Endothelial cell of umbilical vein (primary cell): Measurements from ENCODE around the gene ARHGEF40. TPM values are rescaled to one million over a fixed set of nuclear protein-coding genes. Genes with fewer than 3 reads are reported as not detected.

Experiments used
- BruUV-seq: library from RNA; stranded (reverse); fragments of 400-500 nt; replicated peaks from 2 replicates; lab custom pipeline; 2021; lab: Mats Ljungman, UMichigan
- CTCF ChIA-PET: fragments of 300-600, 350-600 bp; sonication (Branson Sonifier 250); formaldehyde crosslinking; loops from one replicate; lab custom pipeline; 2021; ENCODE audit warnings: antibody characterized with exemption, inconsistent platforms; lab: Charles Lee
- POLR2A ChIA-PET: fragments of 300-600, 350-600 bp; sonication (Branson Sonifier 250); formaldehyde crosslinking; loops from one replicate; lab custom pipeline; 2021; ENCODE audit warnings: antibody characterized with exemption, inconsistent platforms; lab: Charles Lee
- DNase-seq: peaks from one replicate; pipeline ENCODE4 v3.0.0-alpha.2; 2011; ENCODE audit warnings: low read depth, low spot score
- FAIRE-seq: peaks from 2 replicates; lab custom pipeline; 2011; peaks lifted over from hg19 to GRCh38; lab: Jason Lieb, UNC
- H2AFZ ChIP-seq: 2 replicates; pipeline ENCODE4 v1.6.0; 2012; ENCODE audit warnings: low read depth, low read length, control low read depth, inconsistent platforms
- H3K27ac ChIP-seq: 2 replicates; pipeline ENCODE4 v1.5.1; 2011; ENCODE audit warnings: low read depth, mild to moderate bottlenecking, control low read depth, low read length, moderate library complexity; ENCODE audit not compliant: insufficient read depth
- H3K27me3 ChIP-seq, 2 experiments: 2 replicates each; pipeline versions ENCODE4 v1.6.0 to v1.6.1; 2011; ENCODE audit warnings: low read length in 2 of 2, mixed read lengths in 1 of 2; ENCODE audit not compliant: control insufficient read depth in 2 of 2, insufficient read depth in 2 of 2
- H3K36me3 ChIP-seq, 2 experiments: 2 replicates in 1 of 2; 3 replicates in 1 of 2; pipeline ENCODE4 v1.5.1; 2011; ENCODE audit warnings: low read length in 2 of 2, mild to moderate bottlenecking in 1 of 2, moderate library complexity in 1 of 2; ENCODE audit not compliant: control insufficient read depth in 2 of 2, insufficient read depth in 2 of 2; ENCODE audit errors: extremely low read depth in 1 of 2
- H3K4me1 ChIP-seq: 3 replicates; pipeline ENCODE4 v1.5.1; 2011; ENCODE audit warnings: mild to moderate bottlenecking, low read length; ENCODE audit not compliant: control insufficient read depth, insufficient read depth; ENCODE audit errors: extremely low read depth
- H3K4me2 ChIP-seq: 2 replicates; pipeline ENCODE4 v1.6.1; 2011; ENCODE audit warnings: low read length, control low read depth, mixed read lengths; ENCODE audit not compliant: insufficient read depth
- H3K4me3 ChIP-seq, 3 experiments: fragments of 200-600 bp in 1 of 3; sonication (generic), shearing (Covaris generic) in 1 of 3; replicated peaks in 1 of 3; 2 replicates each; pipeline ENCODE4 v1.5.1; 2011 to 2016; ENCODE audit warnings: control low read depth in 3 of 3, low read length in 3 of 3, mild to moderate bottlenecking in 2 of 3, inconsistent platforms in 1 of 3, low read depth in 1 of 3, moderate library complexity in 1 of 3; ENCODE audit not compliant: insufficient read depth in 1 of 3
- H3K79me2 ChIP-seq: 2 replicates; pipeline ENCODE4 v1.6.0; 2012; ENCODE audit warnings: low read length, inconsistent platforms; ENCODE audit not compliant: control insufficient read depth, insufficient read depth
- H3K9ac ChIP-seq: replicated peaks from 2 replicates; pipeline ENCODE3; 2011; ENCODE audit warnings: low read length, control low read depth; ENCODE audit not compliant: insufficient read depth; ENCODE audit errors: extremely low read depth
- H3K9me1 ChIP-seq: replicated peaks from 3 replicates; pipeline ENCODE4 v1.6.0; 2011; ENCODE audit warnings: mild to moderate bottlenecking, low read length; ENCODE audit not compliant: control insufficient read depth, insufficient read depth; ENCODE audit errors: extremely low read depth
- H3K9me3 ChIP-seq: replicated peaks from 2 replicates; pipeline ENCODE4 v1.5.1; 2012; ENCODE audit warnings: low read length, inconsistent platforms; ENCODE audit not compliant: control insufficient read depth, insufficient read depth
- H4K20me1 ChIP-seq: replicated peaks from 2 replicates; pipeline ENCODE3; 2011; ENCODE audit warnings: mild to moderate bottlenecking, low read length; ENCODE audit not compliant: control insufficient read depth, insufficient read depth; ENCODE audit errors: extremely low read depth
- CTCF ChIP-seq, 2 donors: IDR thresholded peaks; 1 replicate in 1 of 2; 2 replicates in 1 of 2; pipeline ENCODE4 v1.5.1; 2011; ENCODE audit warnings: low read length in 2 of 2, mild to moderate bottlenecking in 2 of 2, moderate library complexity in 2 of 2, control low read depth in 1 of 2, inconsistent platforms in 1 of 2, low read depth in 1 of 2; ENCODE audit not compliant: insufficient read depth in 1 of 2; ENCODE audit errors: extremely low read depth in 1 of 2
- EZH2 ChIP-seq: IDR thresholded peaks from 2 replicates; pipeline ENCODE4 v1.6.1; 2012; ENCODE audit warnings: borderline replicate concordance, low read depth, mild to moderate bottlenecking, moderate library complexity, low read length, inconsistent platforms; ENCODE audit not compliant: severe bottlenecking
- FOS ChIP-seq: IDR thresholded peaks from 2 replicates; pipeline ENCODE4 v1.6.1; 2011; ENCODE audit warnings: mild to moderate bottlenecking, low read length, moderate library complexity, borderline replicate concordance; ENCODE audit not compliant: insufficient read depth
- GATA2 ChIP-seq: IDR thresholded peaks from 2 replicates; pipeline ENCODE4 v1.7.0; 2011; ENCODE audit warnings: low read depth, mild to moderate bottlenecking, moderate library complexity, mixed read lengths, low read length; ENCODE audit not compliant: insufficient read length, insufficient read depth
- JUN ChIP-seq: IDR thresholded peaks from 2 replicates; pipeline ENCODE4 v1.6.1; 2011; ENCODE audit warnings: borderline replicate concordance, low read depth; ENCODE audit not compliant: insufficient read length, insufficient read depth
- MAX ChIP-seq: IDR thresholded peaks from 2 replicates; pipeline ENCODE4 v1.6.1; 2011; ENCODE audit not compliant: insufficient read depth, insufficient read length
- MYC ChIP-seq: IDR thresholded peaks from one replicate; pipeline ENCODE4 v1.6.1; 2011; ENCODE audit warnings: mild to moderate bottlenecking, low read depth, low read length
- POLR2A ChIP-seq: IDR thresholded peaks from 2 replicates; pipeline ENCODE4 v1.6.1; 2012; ENCODE audit warnings: low read depth, mild to moderate bottlenecking, control low read depth, low read length
- POLR2AphosphoS5 ChIP-seq: IDR thresholded peaks from 2 replicates; pipeline ENCODE4 v1.6.1; 2012; ENCODE audit warnings: low read depth, mild to moderate bottlenecking, control low read depth, low read length, moderate library complexity; ENCODE audit not compliant: insufficient read depth
- dilution Hi-C: fragments of 300-500 bp; cut with MboI; formaldehyde crosslinking; loops from one replicate; pipeline ENCODE4 v1.15.0; 2019; ENCODE audit warnings: low sequenced_read_pairs; ENCODE audit not compliant: extremely low pct_ligation_motif_present
- intact Hi-C: fragments of 100-400 bp; cut with micrococcal nuclease; formaldehyde crosslinking; loops from one replicate; pipeline ENCODE4 v1.10.0; 2022
- polyA plus RNA-seq, 4 experiments: library from polyadenylated mRNA; depleted of rRNA in 3 of 4; stranded (reverse) in 3 of 4; unstranded in 1 of 4; fragments of >200 nt; gene quantifications; 2 replicates each; pipeline versions ENCODE4 v1.2.1 to v1.2.3, GENCODE V29; 2011 to 2012; ENCODE audit warnings: missing spikeins in 1 of 4
- total RNA-seq: library from RNA; stranded (reverse); gene quantifications from 2 replicates; pipeline ENCODE4 v1.2.3, GENCODE V29; 2021

ARHGEF40 gene
- total and polyA plus RNA-seq, 2 donors (not counting 3 experiments of a cell fraction or from before 2014, with no cell fraction given), result 2.6 to 19.9 TPM

GRCh38 chr14:21072781-21073339 lies 2.8 kb downstream of the ARHGEF40 start:
- Histone ChIP-seq H3K9me1 (no peaks in the 10 kb centered on the region), H3K4me2 (no peak overlapping the region), H2AFZ (no peak overlapping the region), H3K27ac (no peak overlapping the region), H3K79me2 (no peaks in the 10 kb centered on the region), H3K36me3 (peaks cover 0 to 4% of the 10 kb centered on the region in 2 experiments), H3K4me3 (no peak overlapping the region), H3K9me3 (no peaks in the 10 kb centered on the region), H3K4me1 (peaks cover 10% of the 10 kb centered on the region), H3K27me3 (peaks cover 14 to 27% of the 10 kb centered on the region in 2 experiments), H4K20me1 (no peaks in the 10 kb centered on the region), H3K9ac (no peak overlapping the region)
- dilution Hi-C loops, result no loop called here
- no peak for FAIRE-seq
- intact Hi-C loops, result no loop called here
- no peak for TF ChIP-seq MYC
- TF ChIP-seq CTCF (IDR thresholded peaks at IDR 0.05; ENCODE audit: extremely low read depth in 1 of 2, insufficient read depth in 1 of 2, low read depth in 1 of 2, low read length in 2 of 2), result no peak
- TF ChIP-seq POLR2AphosphoS5, result no peak
- no peak for TF ChIP-seq JUN
- TF ChIP-seq MAX, result no peak
- TF ChIP-seq EZH2, result no peak
- no peak for TF ChIP-seq GATA2
- TF ChIP-seq POLR2A, result no peak
- no peak for TF ChIP-seq FOS
- ChIA-PET POLR2A (interaction anchor here (1.9 kb wide), 1 partner anchor 32 kb away, joined by 4 read pairs; no protein-coding TSS in a partner anchor), CTCF (interaction anchor here (1.0 to 3.4 kb wide), 5 partner anchors 20 to 58 kb away, joined by 3 to 49 read pairs (median 33); no protein-coding TSS in a partner anchor)
- DNase-seq, result no peak
- no TSS peak for BruUV-seq
